Measurements from ENCODE around the gene ATP2B1.
"Not testable (repeated sequence)": the region's sequence is repeated elsewhere in the genome, so short reads cannot be mapped to it uniquely, and the experiment has no call there.

Gene ATP2B1

DNA sequence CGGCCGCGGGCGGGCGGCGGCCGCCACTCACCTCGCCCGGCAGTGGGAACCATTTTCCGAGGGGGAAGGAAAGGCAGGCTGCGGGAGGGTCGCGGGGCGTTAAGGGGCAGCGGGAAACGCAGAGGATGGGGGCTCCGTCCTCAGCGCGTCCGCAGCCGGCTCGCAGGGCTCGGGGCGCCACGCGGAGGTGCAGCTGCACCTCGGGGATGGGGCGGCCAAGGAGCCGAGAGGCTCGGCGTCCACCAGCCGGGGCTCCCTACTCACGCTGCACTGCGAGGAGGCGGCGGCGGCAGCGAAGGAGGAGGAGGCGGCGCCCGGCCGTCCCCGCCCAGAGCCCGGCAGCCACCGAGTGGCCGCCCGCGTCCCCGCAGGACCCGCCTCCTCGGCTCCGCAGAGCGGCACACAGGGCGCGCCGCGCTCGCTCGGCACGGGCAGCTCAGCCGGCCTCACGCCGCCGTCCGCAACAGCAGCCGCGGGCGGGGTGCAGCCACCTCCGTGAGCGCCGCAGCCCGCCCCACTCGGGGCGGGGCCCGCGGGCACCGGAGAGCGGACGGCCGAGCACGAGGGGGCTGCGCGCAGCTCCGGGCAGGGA, at the start of gene ATP2B1:
ATP2B1 (minus strand) TSS at position 274 of the 592 bp plus-strand sequence. CDS start 52,952 bp downstream, outside the sequence.
- peak; percentile 88 to 89 for DNase-seq

DNA sequence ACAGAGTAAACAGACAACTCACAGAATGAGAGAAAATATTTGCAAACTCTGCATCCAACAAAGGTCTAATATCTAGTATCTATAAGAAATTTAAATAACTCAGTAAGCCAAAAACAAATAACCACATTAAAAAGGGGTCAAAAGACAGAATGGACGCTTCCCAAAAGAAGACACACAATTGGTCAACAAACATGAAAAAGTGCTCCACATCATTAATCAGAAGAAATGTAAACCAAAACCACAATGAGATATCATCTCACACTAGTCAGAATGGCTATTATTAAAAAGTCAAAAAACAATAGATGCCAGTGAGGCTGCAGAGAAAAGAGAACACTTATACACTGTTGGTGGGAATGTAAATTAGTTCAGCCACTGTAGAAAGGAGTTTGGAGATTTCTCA, 49.3 kb upstream of the ATP2B1 start:
- DNase-seq = not testable (repeated sequence)

DNA sequence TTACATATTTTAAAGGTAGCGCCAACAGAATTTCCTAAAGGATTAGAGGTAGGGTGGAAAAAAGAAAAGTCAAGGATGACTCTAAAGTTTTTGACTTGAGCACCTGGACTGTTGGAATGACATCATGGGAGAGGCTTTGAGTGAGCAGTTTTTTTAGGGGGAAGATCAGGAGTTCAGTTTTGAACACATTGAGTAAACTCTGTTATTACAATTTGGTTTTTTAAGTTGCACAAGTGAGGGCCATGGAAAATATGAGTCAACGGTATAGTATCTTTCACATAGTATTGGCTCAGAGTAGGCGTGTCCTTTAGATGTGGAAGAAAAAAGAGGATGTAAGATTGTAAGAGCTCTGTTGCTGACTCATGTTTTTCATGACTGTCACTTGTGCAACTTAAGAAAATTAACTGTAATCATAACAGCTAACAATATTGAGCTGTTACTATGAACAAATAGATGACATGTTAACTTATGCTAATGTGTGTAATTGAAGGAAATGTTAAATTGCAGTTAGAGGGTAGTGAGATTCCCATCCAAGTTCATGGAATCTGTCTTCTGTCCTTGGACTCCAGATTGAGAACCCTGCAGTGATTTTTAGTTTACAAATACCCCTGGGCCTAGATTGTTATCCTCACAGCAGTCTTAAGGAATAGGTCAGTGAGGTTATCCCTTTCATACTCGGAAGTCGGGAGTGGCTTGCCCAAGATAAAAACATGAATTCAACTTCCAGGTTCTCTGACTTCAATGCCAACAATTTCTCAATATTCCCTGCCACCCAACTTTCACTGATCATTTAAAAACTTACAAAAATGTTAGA, 48.2 kb upstream of the ATP2B1 start:
- peak; percentile 31 to 73 for DNase-seq

DNA sequence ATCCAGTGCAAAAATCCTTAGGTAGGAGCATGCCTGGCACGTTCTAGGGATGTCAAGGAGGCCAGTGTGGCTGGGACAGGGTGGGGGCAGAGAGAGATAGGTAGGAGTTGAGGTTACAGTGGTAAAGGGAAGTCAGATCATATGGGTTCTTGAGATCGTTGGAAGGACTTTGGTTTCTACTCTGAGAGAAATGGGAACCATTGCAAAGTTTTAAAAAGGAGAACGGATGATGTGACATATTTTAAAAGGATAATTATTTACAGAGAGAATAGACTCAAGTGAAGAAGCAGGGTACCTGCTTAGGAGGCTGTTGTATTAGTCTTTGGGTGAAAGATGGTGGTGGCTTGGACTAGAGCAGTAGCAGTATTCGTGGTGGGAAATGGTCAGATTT, 47.6 kb upstream of the ATP2B1 start:
- DNase-seq = no peak

DNA sequence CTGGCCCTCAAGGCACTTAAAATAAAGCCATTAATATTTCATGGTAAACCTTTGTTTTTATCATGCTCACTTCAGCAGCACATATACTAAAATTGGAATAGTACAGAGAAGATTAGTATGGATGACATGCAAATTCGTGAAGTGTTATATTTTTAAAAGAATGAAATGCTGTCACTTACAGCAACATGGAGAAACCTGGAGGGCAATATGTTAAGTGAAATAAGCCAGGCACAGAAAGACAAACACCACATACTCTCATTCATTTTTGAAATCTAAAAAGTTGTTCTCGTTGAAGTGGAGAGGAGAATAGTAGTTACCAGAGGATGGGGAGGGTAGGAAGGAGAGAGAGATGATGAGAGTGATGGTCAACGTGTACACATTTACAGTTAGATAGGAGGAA, 45.4 kb upstream of the ATP2B1 start:
- no peak for DNase-seq

DNA sequence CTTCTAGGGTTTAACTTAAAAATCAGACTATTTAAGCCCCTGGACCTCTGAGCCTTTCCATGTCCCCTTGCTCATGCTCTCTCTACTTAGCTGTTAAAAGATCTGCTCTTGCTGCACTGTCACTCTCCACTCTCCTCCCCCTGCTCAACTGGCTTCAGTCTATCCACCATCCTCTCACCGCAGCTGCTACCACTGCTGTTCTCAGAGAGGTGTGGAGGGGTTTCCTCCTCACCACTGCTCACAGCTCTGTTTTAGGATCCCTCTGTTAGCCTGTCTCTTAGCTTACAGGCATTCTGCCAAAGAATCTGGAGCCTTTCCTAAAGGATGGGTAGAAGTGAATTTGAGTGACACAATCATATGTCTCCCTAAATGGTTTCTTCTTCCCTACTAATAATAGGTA, 43.7 kb upstream of the ATP2B1 start:
- DNase-seq = peak in 1 of 2 donors; percentile 17

DNA sequence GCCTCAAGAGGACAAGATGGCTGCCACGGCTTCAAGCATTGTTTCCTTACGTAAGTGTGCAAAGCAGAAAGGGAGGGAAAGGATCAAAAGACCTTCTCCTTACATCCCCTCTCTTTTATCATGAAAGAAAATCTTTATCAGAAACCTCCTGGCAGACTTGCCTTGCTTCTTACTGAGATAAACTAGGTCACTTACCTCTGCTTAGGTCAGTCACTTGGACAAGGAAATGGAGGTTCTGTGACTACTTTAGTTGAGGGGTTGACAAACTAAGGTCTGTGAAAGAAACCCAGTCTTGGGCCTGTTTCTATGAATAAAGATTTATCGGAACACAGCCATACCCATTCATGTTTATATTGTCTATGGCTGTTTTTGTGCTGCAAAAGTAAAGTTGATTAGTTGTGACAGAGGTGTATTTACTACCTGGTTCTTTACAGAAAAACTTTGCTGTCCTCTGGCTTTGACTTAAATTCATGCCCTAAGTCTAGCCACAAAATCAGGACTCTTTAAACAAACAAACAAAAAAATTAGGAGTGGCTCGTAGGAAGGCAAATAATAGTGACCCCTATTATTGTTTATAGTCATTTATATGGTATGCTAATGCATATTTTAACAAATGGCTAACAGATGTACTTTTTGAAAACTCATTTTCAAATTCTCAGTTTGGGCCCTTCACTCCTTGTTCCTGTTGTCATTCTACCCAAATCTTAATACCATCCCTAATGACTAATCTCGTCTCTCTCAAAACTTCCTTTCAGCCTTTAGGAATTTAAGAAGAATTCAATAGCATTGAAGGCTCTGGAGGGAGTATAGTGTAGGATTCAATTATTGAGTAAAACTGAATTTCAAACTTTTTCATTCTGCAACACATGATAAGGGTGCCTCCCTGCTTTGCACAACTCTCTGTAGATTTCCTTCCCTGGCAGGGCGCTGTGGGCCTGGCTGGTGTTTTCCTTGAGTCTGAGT, 42.0 kb upstream of the ATP2B1 start:
- no peak for DNase-seq

DNA sequence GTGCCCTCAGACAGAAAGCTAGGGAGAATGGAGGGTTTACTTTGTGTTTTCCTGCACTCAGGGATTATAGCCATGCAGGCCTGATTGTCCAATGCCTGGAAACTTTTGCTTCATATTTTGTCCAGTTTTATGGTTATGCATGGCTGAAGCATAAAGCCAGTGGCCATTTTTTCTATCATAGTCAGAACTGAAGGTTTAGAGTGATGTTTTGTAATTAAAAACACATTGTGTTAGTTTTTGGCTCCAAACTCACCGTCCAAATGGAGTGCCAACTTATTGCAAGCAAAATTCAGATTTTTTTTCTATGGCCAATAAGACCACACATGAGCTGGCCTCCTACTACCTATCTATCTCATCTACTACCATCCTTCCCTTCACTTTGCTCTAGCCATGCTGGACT, 40.2 kb upstream of the ATP2B1 start:
- DNase-seq = no peak

DNA sequence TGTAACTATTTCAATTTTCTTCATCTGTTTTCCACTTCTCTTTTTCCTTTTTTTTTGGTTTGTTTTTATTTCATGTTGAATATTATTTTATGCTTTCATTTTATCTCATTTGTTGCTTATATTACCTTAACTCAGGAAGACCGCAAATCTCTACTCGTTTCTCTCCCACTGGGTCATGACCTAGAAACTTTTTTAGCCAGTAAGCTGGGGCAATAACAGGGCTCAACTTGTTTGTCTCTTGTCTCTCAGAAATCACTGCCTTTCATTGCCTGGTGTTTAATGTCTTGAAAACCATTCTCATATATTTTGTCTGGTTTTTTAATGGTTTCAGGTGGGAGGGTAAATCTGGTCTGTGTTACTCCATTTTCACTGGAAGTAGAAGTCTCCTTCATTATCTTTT, 36.6 kb upstream of the ATP2B1 start:
- no peak for DNase-seq

DNA sequence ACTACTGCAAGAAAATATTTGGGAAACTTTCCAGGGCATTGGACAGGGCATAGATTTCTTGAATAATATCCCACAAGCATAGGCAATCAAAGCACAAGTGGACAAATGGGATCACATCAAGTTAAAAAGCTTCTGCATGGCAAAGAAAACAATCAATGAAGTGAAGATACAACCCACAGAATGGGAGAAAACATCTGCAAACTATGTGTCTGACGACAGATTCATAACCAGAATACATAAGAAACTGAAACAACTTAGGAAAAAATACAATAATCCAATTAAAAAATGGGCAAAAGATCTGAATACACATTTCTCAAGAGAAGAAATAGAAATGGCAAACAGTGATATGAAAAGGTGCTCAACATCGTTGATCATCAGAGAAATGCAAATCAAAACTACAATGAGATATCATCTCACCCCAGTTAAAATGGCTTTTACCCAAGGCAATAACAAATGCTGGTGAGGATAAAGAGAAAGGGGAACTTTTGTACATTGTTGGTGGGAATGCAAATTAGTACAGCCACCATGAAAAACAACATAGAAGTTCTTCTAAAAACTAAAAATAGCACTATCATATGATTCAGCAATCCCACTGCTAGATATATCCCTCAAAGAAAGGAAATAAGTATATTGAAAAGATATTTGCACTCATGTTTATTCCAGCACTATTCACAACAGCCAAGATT, 33.8 kb upstream of the ATP2B1 start:
- DNase-seq = no peak

DNA sequence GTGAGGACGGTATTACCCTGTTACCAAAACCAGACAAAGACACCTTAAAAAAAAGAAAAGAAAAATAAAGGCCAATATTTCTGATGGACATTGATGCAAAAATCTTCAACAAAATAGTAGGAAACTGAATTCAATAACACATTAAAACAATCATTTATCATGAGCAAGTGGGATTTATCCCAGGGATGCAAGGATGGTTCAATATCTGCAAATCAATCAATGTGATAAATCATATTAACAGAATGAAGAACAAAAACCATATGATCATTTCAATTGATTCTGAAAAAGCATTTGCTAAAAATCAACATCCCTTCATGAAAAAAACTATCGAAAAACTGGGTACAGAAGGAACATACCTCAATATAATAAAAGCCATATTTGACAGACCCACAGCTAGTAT, 32.3 kb upstream of the ATP2B1 start:
- DNase-seq = no peak

DNA sequence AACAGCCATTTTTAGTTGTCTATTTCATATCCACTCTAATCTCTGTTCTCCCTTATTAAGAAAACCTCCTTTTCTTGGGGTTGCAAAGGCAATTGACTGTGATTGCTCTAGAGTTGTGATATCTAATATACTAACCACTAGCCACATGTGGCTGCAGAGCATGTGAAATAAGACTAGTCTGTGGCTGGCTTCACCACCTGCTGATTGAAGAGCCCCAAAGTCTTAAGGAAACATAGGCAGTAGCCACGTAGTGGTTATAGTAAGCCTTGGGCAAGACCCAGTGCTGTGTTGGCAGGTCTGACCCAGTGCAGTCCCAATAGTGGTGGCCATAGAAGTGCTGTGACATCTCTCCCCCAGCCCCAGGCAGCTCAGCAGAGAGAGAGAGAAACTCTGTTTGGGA, 28.4 kb upstream of the ATP2B1 start:
- no peak for DNase-seq

DNA sequence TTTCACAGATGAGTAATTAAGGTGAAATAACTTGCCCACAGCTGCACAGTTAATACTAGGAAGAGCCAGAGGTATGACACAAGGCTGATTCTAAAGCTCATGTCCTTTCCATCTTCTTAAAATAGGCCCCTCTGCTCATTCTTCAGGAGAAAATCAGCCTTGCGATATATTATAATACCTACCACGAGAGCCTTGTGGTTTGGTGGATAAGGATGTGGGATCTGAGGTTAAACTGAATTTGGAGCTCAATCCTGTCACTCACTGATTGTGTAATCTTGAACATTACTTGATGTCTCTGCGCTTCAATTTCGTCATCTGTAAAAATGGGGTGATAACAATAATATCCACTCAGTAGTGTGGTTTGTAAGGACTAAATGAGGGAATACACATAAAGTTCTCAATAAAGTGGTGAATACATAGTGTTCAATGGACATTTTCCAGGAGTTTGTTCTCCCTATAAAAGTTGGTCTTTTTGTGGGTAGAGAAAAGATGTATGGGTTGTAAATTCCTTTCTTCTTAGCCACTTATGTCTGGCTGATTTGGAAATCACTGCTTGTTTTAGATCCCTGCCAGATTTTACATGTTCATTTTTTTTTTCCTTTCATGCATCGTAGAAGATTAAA, 25.1 kb upstream of the ATP2B1 start:
- DNase-seq = peak; percentile 27 to 28

DNA sequence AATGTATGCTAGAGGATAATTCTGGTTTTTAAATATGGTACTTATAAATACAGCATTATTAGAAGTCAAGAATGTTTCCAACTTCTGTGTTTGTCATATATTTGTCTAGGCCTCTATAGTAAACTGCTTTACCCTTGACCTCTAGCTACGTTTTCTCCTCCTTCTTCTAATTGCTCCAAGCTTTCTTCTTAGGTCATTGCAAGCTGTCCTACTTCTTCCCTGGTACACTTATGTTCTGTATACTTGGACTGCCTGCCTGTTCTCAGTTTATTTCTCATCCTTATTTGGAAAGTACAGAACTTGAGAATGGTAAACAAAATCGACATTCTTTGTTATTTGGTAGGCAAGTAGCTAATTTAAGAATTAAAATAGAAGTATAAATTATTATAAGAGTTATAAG, 23.9 kb upstream of the ATP2B1 start:
- DNase-seq = no peak

DNA sequence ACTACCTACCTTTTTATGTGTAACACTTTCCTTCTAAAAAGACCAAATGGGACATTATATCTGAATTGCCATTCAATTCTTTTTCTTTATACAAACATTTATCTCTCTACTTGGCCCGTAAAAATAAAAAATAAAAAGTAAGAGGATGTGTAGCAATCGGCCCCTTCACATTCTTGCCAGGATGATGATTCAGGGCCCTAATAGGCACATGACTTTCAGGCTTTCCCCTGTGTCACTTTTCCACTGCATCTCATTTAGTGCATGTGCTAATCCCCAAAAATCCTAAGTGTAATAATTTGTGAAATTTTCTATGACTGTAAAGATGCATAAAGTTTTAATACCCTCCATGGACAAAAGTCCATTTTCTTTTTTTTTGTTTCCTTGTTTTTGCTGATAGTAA, 23.0 kb upstream of the ATP2B1 start:
- DNase-seq = peak in 1 of 2 donors; percentile 41

DNA sequence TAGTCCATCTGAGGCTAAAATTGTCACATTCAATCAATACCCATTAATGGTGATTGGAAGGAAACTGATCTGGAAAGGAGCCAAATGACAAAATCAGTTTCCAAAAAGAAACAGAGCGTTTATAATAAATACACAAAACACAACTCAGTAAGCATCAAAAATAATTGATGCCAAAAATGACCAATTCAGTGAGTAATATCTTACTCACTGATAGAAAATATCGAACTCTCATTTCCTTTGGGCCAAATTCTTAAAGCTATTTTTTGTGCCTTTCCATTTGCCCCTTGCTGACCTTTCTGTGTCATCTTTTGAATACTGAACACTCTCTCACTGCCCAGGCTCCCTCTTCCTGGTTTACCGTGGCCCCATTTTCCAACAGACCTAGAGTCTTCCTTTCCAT, 22.5 kb upstream of the ATP2B1 start:
- DNase-seq = no peak

DNA sequence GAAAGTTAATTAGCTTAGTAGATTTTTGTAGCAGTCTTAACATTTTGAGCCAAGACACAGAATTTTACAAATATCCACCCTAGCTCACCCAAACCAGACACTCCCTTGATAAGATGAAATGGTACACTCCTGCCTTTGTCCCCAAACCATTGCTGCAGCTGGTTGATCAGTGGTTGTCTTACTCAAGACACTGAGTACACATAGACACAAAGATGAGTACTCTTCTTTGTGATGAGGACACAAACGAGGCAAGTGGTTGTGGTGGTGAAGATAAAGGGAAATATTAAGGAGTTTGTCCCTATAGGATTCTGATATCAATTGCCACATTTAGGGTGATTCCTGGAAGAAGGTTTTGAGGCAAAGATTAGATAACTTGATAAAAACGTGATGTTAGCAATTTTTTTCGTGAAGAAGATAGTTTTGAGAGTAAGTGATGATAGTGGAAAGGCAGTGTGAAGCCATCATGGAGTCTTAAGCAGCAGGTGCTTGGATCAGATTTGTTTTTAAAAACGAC, 21.4 kb upstream of the ATP2B1 start:
- DNase-seq = no peak

DNA sequence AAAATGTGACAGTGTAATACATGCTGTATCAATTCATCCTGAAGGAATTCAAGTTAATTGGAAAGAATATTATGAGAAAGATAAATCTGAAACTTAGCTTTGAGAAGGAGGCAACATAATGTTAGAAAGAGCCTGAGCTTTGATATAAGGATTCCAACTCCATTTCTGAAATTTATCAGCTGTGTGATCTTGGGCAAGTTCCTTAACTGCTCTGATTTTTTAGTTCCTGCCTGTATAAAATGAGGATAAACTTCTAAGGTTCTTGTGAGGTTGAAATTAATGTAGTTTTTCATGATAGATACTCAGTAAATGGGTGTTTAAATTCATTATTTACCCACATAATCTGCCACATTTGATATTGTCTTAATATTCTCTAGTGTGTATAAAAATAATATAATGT, 14.6 kb upstream of the ATP2B1 start:
- DNase-seq = no peak

DNA sequence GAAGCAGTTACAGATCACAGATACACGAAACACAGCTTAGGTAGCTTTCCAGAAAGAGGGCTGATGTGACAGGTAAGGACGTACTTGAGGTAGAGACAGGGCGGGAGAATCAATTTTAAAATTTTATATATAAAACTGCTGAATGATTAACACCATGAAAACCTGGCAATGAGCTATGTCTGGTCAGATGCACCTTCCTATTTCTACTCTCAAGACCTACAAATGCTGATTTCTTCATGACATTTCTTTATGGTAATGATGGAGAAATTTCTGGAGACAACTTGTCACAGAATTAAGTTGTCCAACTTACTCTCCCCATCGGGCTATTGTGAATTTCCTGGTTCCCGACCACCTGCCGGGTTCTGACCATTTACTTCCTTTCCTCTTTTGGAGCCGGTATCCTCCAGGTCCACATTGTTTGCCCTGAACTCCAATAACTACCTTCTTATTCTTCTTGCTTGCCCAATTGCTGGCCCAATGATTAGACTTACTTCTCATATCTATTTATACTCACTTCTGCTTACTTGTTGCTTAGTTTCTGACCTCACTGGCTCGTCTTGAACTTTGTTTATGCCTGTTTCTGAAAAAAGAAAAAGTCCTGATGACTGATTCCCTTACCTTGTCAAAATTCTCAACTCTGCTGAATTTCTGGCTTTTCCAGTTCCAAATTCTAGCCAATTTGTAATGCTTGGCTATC, 12.8 kb upstream of the ATP2B1 start:
- peak in 1 of 2 donors; percentile 21 for DNase-seq

DNA sequence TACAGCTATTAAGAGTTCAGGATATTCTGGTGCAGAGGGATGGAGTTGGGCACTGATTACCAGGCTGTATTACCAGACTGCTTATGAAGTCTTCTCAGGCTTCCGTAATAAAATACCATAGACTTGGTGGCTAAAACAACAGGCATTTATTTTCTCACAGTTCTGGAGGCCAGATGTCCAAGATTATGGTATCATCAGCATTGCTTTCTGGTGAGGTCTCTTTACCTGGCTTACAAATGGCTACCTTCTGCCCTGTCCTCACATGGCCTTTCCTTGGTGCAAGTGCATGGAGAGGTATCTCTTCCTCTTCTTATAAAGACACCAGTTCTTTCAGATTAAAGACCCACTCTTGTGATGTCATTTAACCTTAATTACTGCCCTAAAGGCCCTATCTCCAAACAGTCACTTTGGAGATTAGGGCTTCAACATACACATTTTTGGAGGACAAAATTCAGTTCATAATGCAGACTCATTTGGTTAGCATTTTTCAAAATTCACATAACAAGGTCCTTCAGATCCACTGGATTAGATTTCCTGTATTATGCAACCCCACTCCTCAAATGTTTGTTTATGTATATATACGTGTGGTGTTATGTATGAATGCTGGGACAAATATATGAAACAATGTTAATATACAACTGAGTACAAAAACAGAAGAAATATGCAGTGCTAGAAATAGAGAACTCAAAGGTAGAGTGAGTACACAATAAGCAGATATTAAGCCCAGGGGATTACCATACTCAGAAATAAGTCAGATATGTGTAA, 9.3 kb upstream of the ATP2B1 start:
- no peak for DNase-seq

DNA sequence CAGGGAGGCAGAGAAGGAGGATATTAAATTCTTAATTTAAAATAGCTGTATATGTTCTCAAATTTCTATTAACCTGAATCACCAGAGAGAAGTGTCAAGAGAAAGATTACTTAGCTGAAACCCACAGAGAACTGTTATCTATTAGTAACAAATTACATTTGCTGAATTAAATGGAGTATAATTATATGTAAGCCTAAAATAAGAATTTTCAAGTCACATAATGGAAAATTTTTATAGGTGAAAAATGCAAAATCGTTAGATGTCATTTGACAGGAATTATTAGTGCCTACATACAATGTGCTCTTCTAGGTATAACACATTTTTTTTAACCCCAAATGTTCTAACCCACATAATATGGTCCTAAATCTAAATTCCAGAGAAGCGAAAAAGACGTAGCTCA, 4.1 kb upstream of the ATP2B1 start:
- DNase-seq = no peak

Data from CD4-positive, alpha-beta T cell treated with Interferon alpha-2 for 1 hour (primary cell).